ENCODE measurements around the gene FRS3. TPM values are rescaled to one million over a fixed set of nuclear protein-coding genes. Genes with fewer than 3 reads are reported as not detected.
A peak's percentile ranks its signal among the peaks of the same experiment; 100 is the strongest.

Gene FRS3
- total RNA-seq, 1 experiment from 2014 or later, result 2.0 TPM

DNA sequence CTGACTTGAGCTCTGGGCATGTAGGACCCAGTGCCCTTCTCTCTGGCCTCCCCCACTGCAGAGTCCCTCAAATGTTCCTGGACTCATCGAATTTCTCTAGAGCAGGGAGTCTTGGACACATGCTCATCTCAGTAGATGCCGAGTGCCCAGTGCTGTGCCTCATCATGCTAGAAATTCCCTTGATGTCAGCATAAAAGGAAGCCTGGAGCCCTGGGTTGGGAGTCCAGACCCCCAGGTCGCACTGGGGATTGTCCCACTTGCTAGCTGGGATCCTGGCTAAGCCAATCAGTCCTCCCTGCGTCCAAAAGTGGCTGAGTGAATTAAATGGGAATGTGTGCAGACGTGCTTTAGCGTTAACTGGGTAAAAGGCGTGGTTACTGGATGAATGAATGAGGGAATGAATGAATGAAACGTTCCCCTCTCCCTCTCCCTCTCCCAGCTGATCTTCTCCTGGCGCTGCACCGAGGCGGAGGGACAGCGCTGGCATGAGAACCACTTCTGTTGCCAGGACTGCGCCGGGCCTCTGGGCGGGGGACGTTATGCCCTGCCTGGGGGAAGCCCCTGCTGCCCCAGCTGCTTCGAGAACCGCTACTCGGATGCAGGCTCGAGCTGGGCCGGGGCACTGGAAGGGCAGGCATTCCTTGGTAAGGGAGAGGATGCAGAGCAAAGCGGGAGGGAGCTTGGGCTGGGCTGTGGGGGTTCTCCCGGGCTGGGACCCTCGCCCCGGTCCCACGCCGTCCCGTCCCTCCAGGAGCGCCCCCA is 6.2 kb upstream of the FRS3 start:
- Histone ChIP-seq H3K27ac (peak overlapping the region; percentile 22; the same call in 1 of the 2 replicates), H3K36me3 (peaks cover 29% of the 10 kb centered on the region), H3K9me3 (replicated peaks) (no peaks in the 10 kb centered on the region), H3K4me1 (replicated peaks) (peaks cover 15% of the 10 kb centered on the region), H3K4me3 (peak overlapping the region; percentile 83), H3K27me3 (replicated peaks) (0 out of 2 replicates have a peak, but pooled peaks cover 4% of the 10 kb centered on the region)
- DNase-seq (ENCODE audit: low read depth in 1 of 2, low spot score in 2 of 2), result no peak

DNA sequence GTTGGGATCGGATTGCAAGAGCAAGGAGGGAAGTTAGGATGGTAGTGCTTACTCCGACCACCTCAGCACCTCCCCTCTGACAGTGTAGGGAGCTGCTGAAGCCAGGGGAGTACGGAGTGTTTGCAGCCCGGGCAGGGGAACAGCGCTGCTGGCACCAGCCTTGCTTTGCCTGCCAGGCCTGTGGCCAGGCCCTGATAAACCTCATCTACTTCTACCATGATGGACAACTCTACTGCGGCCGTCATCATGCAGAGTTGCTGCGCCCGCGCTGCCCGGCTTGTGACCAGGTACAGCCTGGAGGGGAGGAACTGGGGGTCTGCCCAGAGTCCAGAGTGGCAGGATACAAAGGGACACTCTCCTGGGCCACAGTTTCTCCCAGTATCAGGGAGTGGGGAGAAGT is 5.6 kb upstream of the FRS3 start:
- Histone ChIP-seq H3K36me3 (peaks cover 22% of the 10 kb centered on the region), H3K4me1 (replicated peaks) (peaks cover 17% of the 10 kb centered on the region), H3K4me3 (no peak overlapping the region), H3K27ac (no peak overlapping the region), H3K9me3 (replicated peaks) (no peaks in the 10 kb centered on the region), H3K27me3 (replicated peaks) (0 out of 2 replicates have a peak, but pooled peaks cover 6% of the 10 kb centered on the region)
- no peak for DNase-seq (ENCODE audit: low read depth in 1 of 2, low spot score in 2 of 2)

DNA sequence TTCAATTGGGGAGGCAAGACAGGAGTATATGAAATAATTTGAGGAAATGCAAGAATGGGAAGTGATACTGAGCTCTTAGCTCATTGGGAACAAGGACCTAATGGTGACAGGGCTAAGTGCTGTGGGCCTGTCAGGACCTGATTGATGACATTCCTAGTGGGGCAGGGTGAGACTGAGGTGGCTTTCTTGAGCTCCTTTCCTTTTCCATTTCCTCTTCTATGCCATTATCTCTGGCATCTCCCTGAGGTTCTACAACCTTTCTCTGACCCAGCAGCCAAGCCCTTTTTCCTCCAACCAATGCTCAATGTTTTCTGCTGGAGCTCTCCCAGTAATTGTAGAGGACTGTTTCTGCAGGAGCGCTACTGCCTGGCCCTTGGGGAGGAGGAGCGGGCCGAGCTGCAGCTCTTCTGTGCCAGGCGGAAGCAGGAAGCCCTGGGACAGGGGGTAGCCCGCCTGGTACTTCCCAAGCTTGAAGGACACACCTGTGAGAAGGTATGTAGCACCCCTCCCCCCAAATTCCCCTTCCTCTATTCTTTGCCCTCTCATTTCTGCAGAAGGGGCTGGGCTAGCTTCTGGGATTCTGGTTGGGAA is 5.0 kb upstream of the FRS3 start:
- Histone ChIP-seq H3K4me3 (no peak overlapping the region), H3K9me3 (replicated peaks) (no peaks in the 10 kb centered on the region), H3K27ac (no peak overlapping the region), H3K27me3 (replicated peaks) (0 out of 2 replicates have a peak, but pooled peaks cover 6% of the 10 kb centered on the region), H3K4me1 (replicated peaks) (peaks cover 17% of the 10 kb centered on the region), H3K36me3 (peaks cover 17% of the 10 kb centered on the region)
- DNase-seq (ENCODE audit: low read depth in 1 of 2, low spot score in 2 of 2), result no peak

DNA sequence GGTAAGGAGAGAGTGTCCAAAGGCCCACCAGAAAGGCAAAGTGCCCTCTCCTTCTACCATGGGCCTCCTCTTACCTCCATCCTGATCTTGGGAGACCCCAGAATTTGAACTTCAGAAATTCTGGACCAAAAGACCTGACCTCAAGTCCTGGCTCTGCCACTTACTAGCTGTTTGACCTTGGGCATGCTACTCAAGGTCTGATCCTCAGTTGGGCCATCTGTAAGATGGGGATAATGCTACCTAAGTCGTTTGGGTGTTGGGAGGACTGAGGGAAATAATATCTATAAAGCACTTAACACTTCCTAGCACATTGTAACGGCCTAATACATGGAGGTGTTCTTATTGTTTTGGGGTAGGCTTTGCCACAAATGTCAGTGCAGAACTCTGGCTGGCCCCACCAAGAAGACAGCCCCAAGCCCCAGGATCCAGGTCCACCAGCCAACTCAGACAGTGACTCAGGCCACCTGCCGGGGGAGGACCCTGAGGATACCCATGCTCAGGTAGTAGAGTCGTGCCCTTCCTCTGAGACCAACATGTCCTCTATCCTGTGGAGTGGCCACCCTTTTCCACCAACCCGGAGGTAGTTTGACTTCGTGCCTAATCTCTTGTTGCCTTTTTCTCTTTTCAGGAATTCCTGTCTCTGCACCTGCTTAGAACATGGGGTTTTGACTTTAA is 3.5 kb upstream of the FRS3 start:
- no peak overlapping the region for H3K4me3 ChIP-seq
- H3K4me1 ChIP-seq (replicated peaks), result peaks cover 16% of the 10 kb centered on the region
- H3K27me3 ChIP-seq (replicated peaks), result 0 out of 2 replicates have a peak, but pooled peaks cover 6% of the 10 kb centered on the region
- no peak for DNase-seq (ENCODE audit: low read depth in 1 of 2, low spot score in 2 of 2)
- H3K27ac ChIP-seq, result no peak overlapping the region
- H3K36me3 ChIP-seq, result 0 out of 2 replicates have a peak, but pooled peaks cover 4% of the 10 kb centered on the region
- H3K9me3 ChIP-seq (replicated peaks), result no peaks in the 10 kb centered on the region

DNA sequence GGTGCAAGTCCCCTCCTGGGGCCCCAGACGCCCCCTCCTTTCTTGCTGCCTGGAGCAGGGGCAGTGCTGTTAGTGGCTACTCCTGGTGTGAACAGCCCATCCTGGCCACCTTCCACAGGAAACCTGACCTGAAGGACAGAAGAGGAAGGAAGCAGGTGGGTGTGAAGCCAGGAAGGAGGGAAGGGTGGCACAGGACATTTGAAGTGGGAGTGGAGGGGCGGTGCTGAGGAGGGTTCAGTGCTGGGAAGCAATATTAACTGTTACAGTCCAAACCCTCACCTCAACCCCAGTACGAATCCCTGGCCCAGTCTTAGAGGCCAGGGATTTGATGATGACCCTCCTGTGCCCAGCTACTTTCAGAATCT is 1.6 kb upstream of the FRS3 start:
- peaks cover 15% of the 10 kb centered on the region for H3K4me1 ChIP-seq (replicated peaks)
- DNase-seq (ENCODE audit: low read depth in 1 of 2, low spot score in 2 of 2), result no peak
- no peaks in the 10 kb centered on the region for H3K9me3 ChIP-seq (replicated peaks)
- no peak overlapping the region for H3K27ac ChIP-seq
- 0 out of 2 replicates have a peak, but pooled peaks cover 6% of the 10 kb centered on the region for H3K27me3 ChIP-seq (replicated peaks)
- 0 out of 2 replicates have a peak, but pooled peaks cover 4% of the 10 kb centered on the region for H3K36me3 ChIP-seq
- no peak overlapping the region for H3K4me3 ChIP-seq

DNA sequence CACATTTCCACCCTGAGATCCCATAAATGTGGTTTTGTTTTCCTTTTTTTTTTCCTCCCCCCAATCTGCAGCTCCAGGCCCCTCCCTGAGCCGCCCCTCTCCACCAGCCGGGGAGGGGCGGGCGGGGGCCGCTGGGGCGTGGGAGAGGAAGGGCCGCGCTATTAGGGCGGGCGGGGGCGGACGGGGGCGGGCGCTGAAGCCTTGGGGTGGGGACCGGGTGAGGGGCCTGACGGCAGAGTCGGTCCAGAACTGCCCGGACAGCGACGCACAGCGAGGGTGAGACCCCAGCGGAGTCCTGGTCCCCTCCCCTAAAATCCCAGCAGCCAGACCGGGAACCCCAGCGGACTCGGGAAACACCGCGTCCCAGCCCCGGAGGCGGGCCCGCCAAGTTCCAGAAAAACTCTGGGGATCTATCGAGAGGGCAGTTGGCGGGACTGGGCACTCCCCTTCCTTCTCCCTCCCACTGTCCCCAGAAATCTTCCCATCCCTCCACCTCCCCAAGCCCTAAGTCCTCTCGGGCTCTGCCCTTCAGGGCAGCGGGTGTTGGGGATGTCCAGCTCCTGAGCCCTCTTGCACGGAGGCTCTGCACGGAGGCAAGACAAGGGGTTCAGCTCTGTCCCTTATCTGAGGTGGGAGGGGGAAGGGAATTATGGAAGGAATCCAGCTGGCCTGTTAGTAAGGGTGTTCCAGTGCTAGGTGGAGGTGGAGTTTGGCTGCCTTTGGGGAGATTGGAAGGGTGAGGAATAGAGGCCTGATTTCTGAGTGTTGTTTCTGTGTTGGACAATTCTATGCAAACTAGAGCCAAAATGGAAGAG is 1.1 kb upstream of the FRS3 start, which contains the start of gene PRICKLE4:
Gene PRICKLE4 (plus strand): TSS at position 232 of the 815 bp plus-strand sequence. CDS start 2,692 bp downstream, outside the sequence.
- Histone ChIP-seq H3K36me3 (peaks cover under 1% of the 10 kb centered on the region; the same call in 1 of the 2 replicates), H3K4me1 (replicated peaks) (peaks cover 9% of the 10 kb centered on the region), H3K27me3 (replicated peaks) (0 out of 2 replicates have a peak, but pooled peaks cover 6% of the 10 kb centered on the region), H3K4me3 (peak within 1 kb of the TSS; percentile 47), H3K9me3 (replicated peaks) (no peaks in the 10 kb centered on the region), H3K27ac (no peak within 1 kb of the TSS)
- no peak for DNase-seq (ENCODE audit: low read depth in 1 of 2, low spot score in 2 of 2)

DNA sequence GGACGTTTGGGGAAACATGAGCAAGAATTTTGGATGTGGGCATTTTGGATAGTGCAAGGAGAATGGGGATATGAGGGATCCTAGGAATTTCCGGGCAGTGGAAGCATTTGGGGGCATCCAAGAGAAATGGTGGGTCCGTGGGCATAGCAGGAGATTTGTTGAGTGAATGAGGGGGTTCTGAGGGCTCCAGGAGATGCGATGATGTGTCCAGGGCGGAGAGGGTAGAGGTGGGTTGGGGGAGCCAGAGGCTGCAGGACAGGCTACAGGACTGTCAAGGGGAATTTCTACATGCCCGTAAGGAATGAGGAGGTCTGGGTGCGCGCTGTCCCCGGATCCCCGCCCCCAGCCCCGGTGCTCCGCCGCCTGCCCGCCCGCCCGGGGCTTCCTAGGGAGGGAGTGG is 364 bp downstream of the FRS3 start:
- H3K4me1 ChIP-seq (replicated peaks), result peaks cover 8% of the 10 kb centered on the region; the same call in 1 of the 2 replicates
- H3K9me3 ChIP-seq (replicated peaks), result no peaks in the 10 kb centered on the region
- 0 out of 2 replicates have a peak, but pooled peaks cover 6% of the 10 kb centered on the region for H3K27me3 ChIP-seq (replicated peaks)
- no peak overlapping the region for H3K27ac ChIP-seq
- H3K4me3 ChIP-seq, result peak overlapping the region; percentile 47
- H3K36me3 ChIP-seq, result peaks cover 10% of the 10 kb centered on the region
- DNase-seq (ENCODE audit: low read depth in 1 of 2, low spot score in 2 of 2), result no peak

DNA sequence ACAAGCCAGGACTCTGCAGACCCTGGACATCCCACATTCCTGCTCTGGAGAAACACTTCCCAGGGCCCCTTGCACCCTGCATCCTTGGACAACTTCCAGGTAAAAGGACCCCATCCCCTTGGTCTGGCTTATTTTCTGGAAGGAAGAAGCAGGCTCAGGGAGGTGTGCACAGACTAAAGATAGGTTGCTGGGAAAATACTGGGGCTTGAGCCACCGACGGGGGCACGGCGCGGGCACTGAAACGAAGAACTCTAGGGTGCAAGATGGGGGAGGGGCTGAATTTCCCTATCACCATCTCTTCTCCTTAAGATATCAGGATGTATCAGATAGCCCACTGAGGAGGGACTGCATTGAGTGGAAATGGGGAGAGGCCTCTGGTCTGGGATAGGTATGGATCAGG is 805 bp downstream of the FRS3 start:
- peak overlapping the region; percentile 47 for H3K4me3 ChIP-seq
- 0 out of 2 replicates have a peak, but pooled peaks cover 6% of the 10 kb centered on the region for H3K27me3 ChIP-seq (replicated peaks)
- H3K27ac ChIP-seq, result no peak overlapping the region
- peaks cover 8% of the 10 kb centered on the region; the same call in 1 of the 2 replicates for H3K4me1 ChIP-seq (replicated peaks)
- no peak for DNase-seq (ENCODE audit: low read depth in 1 of 2, low spot score in 2 of 2)
- no peaks in the 10 kb centered on the region for H3K9me3 ChIP-seq (replicated peaks)
- peaks cover 15% of the 10 kb centered on the region for H3K36me3 ChIP-seq

DNA sequence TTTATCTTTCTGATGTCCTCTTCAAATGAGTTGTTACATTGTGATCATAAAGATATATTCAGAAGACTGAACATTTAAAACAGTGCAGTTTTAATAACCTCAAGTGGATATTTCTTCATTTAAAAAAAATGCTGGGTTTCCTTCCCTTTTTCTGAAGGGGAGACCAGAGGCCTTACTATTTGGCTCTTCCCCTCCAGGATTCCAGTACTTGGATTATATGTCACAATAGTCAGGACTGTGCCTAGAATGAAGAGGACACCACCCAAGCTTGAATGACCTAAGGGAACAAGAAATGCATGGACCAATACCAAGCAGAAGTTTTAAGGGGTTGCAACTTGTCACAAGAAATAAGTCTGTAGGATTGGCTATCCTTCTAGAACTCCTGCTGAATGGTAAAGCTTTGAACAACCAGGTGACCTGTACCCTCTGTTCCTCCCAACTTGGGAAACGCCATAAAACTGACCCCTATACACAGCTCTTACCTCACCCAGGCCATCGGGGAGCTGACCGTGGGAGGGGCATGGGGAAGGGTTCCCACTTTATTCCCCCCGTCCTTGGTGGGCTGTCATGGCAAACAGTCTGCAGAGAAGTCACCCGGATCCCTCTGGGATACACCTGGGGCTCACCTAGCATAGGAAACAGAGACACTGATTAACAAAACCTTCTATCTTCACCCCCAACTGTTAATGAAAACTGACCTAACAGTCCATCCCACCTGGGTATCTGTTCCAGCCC is 2.0 kb downstream of the FRS3 start:
- Histone ChIP-seq H3K27me3 (replicated peaks) (0 out of 2 replicates have a peak, but pooled peaks cover 6% of the 10 kb centered on the region), H3K4me1 (replicated peaks) (peaks cover 8% of the 10 kb centered on the region; the same call in 1 of the 2 replicates), H3K36me3 (peaks cover 20% of the 10 kb centered on the region), H3K4me3 (no peak overlapping the region), H3K27ac (no peak overlapping the region), H3K9me3 (replicated peaks) (no peaks in the 10 kb centered on the region)
- no peak for DNase-seq (ENCODE audit: low read depth in 1 of 2, low spot score in 2 of 2)

DNA sequence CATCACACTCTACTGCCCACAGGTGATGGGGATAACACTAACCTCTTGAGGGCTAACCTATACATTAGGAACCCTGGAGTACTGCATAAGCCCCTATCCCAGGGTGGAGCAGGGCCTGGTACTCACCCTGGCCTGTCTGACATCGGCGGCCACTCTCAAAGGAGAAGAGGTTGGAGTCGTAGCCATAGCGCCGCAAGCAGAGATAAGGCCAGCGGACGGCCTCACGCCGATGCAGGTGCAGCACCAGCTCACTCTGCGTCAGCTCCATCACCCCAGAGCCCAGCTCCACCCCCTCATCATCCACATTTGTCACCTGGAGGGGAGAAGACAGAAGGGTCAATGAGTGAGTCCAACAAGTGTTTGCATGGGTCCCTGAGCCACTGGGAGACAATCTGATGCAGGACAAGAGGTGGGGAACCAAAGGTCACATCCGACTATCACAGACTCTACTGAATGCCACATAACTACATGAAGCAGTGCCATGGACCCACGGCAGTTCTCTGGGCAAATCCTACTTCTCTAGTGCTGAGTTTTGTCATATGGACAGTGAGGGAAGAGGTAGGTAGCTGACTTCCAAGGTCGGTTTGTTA is 4.3 kb downstream of the FRS3 start:
- no peak for DNase-seq (ENCODE audit: low read depth in 1 of 2, low spot score in 2 of 2)
- no peak overlapping the region for H3K4me3 ChIP-seq
- H3K9me3 ChIP-seq (replicated peaks), result no peaks in the 10 kb centered on the region
- no peaks in the 10 kb centered on the region for H3K27me3 ChIP-seq (replicated peaks)
- 0 out of 2 replicates have a peak, but pooled peaks cover 4% of the 10 kb centered on the region for H3K4me1 ChIP-seq (replicated peaks)
- H3K27ac ChIP-seq, result no peak overlapping the region
- peaks cover 35% of the 10 kb centered on the region for H3K36me3 ChIP-seq

DNA sequence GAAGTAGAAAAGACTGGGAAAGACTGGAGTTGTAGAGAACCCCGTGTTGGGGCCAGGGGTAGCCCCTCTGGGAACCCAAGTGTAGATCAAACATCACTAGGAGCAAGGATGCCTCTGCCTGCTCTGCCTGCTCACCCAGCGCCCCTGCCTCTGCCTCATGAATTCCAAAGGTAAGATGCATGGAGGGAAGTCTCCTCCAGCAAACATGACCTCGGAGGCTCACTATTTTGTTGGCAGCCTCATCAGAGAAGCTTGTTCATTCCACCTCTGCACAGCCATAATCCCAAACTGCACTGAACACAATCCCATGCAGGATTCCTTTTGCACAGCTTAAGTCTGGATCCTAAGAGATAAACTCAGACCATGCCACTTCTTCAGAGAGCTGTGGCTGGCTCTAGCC is 4.9 kb downstream of the FRS3 start:
- H3K4me1 ChIP-seq (replicated peaks), result 0 out of 2 replicates have a peak, but pooled peaks cover 4% of the 10 kb centered on the region
- H3K27me3 ChIP-seq (replicated peaks), result no peaks in the 10 kb centered on the region
- peaks cover 35% of the 10 kb centered on the region for H3K36me3 ChIP-seq
- no peak overlapping the region for H3K4me3 ChIP-seq
- no peaks in the 10 kb centered on the region for H3K9me3 ChIP-seq (replicated peaks)
- DNase-seq (ENCODE audit: low read depth in 1 of 2, low spot score in 2 of 2), result no peak
- no peak overlapping the region for H3K27ac ChIP-seq

Measured in SJSA1 (cell line).